ENCODE data around the gene TAOK1. TPM values are rescaled to one million over a fixed set of nuclear protein-coding genes. Genes with fewer than 3 reads are reported as not detected.

TAOK1 gene
- total and polyA plus RNA-seq, 2 experiments from 2014 or later, result 5.2 to 46.1 TPM

GRCh38 chr17:29369831-29370735 is 20.1 kb upstream of the TAOK1 start:
- Histone ChIP-seq H3K27ac (no peak overlapping the region), H3K4me1 (ENCODE audit: insufficient read depth) (no peaks in the 10 kb centered on the region), H3K36me3 (replicated peaks; ENCODE audit: insufficient read depth, low read depth) (no peaks in the 10 kb centered on the region), H3K9me3 (ENCODE audit: low read depth) (no peaks in the 10 kb centered on the region), H2AFZ (peak overlapping the region; percentile 34), H3K4me2 (peak overlapping the region; percentile 76), H3K79me2 (no peaks in the 10 kb centered on the region), H3K9me2 (replicated peaks; ENCODE audit: insufficient read depth) (no peaks in the 10 kb centered on the region), H3K4me3 (no peak overlapping the region), H4K20me1 (ENCODE audit: insufficient read depth, poor library complexity, severe bottlenecking) (no peaks in the 10 kb centered on the region), H3K27me3 (no peaks in the 10 kb centered on the region)
- WGBS (ENCODE audit: low lambda C conversion rate, missing lambda C conversion rate), result 22% methylated on average over 7 of the region's 7 CpGs
- TF ChIP-seq CTCF (IDR thresholded peaks at IDR 0.05; ENCODE audit: poor library complexity) (peak; percentile 68), EZH2 (IDR thresholded peaks at IDR 0.05; ENCODE audit: borderline replicate concordance) (no peak), EZH2phosphoT487 (IDR thresholded peaks at IDR 0.05; ENCODE audit: low read depth, severe bottlenecking, unreplicated experiment) (no peak)
- DNase-seq (ENCODE audit: low spot score), result peak; percentile 85

GRCh38 chr17:29376667-29377270 is 13.4 kb upstream of the TAOK1 start:
- Histone ChIP-seq H3K36me3 (replicated peaks; ENCODE audit: insufficient read depth, low read depth) (no peaks in the 10 kb centered on the region), H3K4me3 (no peak overlapping the region), H3K79me2 (no peaks in the 10 kb centered on the region), H3K4me2 (peak overlapping the region; percentile 70), H2AFZ (no peak overlapping the region), H3K27me3 (no peaks in the 10 kb centered on the region), H3K27ac (peak overlapping the region; percentile 85), H3K9me2 (replicated peaks; ENCODE audit: insufficient read depth) (no peaks in the 10 kb centered on the region), H3K4me1 (ENCODE audit: insufficient read depth) (no peaks in the 10 kb centered on the region), H3K9me3 (ENCODE audit: low read depth) (no peaks in the 10 kb centered on the region), H4K20me1 (ENCODE audit: insufficient read depth, poor library complexity, severe bottlenecking) (no peaks in the 10 kb centered on the region)
- peak; percentile 75 for DNase-seq (ENCODE audit: low spot score)
- 24% methylated on average over 3 of the region's 3 CpGs for WGBS (ENCODE audit: low lambda C conversion rate, missing lambda C conversion rate)
- TF ChIP-seq EZH2phosphoT487 (IDR thresholded peaks at IDR 0.05; ENCODE audit: low read depth, severe bottlenecking, unreplicated experiment) (no peak), CTCF (IDR thresholded peaks at IDR 0.05; ENCODE audit: poor library complexity) (no peak), EZH2 (IDR thresholded peaks at IDR 0.05; ENCODE audit: borderline replicate concordance) (no peak)

GRCh38 chr17:29378500-29378899 is 11.7 kb upstream of the TAOK1 start:
- no peak for TF ChIP-seq CTCF (IDR thresholded peaks at IDR 0.05; ENCODE audit: poor library complexity)
- no peak for TF ChIP-seq EZH2phosphoT487 (IDR thresholded peaks at IDR 0.05; ENCODE audit: low read depth, severe bottlenecking, unreplicated experiment)
- no peak for TF ChIP-seq EZH2 (IDR thresholded peaks at IDR 0.05; ENCODE audit: borderline replicate concordance)
- WGBS (ENCODE audit: low lambda C conversion rate, missing lambda C conversion rate), result 74% methylated on average over 4 of the region's 4 CpGs
- no peak overlapping the region for H3K4me3 ChIP-seq
- no peak for DNase-seq (ENCODE audit: low spot score)
- no peaks in the 10 kb centered on the region for H3K27me3 ChIP-seq
- H3K79me2 ChIP-seq, result no peaks in the 10 kb centered on the region
- H3K36me3 ChIP-seq (replicated peaks; ENCODE audit: insufficient read depth, low read depth), result no peaks in the 10 kb centered on the region
- no peaks in the 10 kb centered on the region for H3K9me2 ChIP-seq (replicated peaks; ENCODE audit: insufficient read depth)
- no peak overlapping the region for H2AFZ ChIP-seq
- H4K20me1 ChIP-seq (ENCODE audit: insufficient read depth, poor library complexity, severe bottlenecking), result no peaks in the 10 kb centered on the region
- no peak overlapping the region for H3K27ac ChIP-seq
- no peaks in the 10 kb centered on the region for H3K4me1 ChIP-seq (ENCODE audit: insufficient read depth)
- H3K4me2 ChIP-seq, result no peak overlapping the region
- H3K9me3 ChIP-seq (ENCODE audit: low read depth), result no peaks in the 10 kb centered on the region

Measured in hepatocyte (in vitro differentiated cells).